HepG2 (cell line): ENCODE results near the gene SMG5. TPM values are rescaled to one million over a fixed set of nuclear protein-coding genes. Genes with fewer than 3 reads are reported as not detected.

Source experiments
- ATAC-seq: fragments of 200-7000 bp; cut with Tn5 transposase; 3 replicates; pipeline ENCODE4 v1.9.1; 2020; ENCODE audit warnings: mild to moderate bottlenecking, moderate library complexity
- BruUV-seq: library from RNA; stranded (reverse); fragments of 400-500 nt; replicated peaks from 2 replicates; lab custom pipeline; 2021; lab: Mats Ljungman, UMichigan
- CTCF ChIA-PET: fragments of 300-600 bp; formaldehyde crosslinking; extraction: SDS; loops from one replicate; lab custom pipeline; 2021; ENCODE audit warnings: low total read pairs, inconsistent platforms, low intra/inter-chr PET ratio; lab: Yijun Ruan, JAX
- POLR2A ChIA-PET: fragments of 350-600 bp; sonication (Branson Sonifier 250); formaldehyde crosslinking; loops from one replicate; lab custom pipeline; 2020; ENCODE audit warnings: antibody characterized with exemption, inconsistent platforms; lab: Yijun Ruan, JAX
- DNase-seq: peaks from one replicate; pipeline ENCODE4 v3.0.0-alpha.2; 2015; ENCODE audit warnings: low spot score
- FAIRE-seq: peaks from 3 replicates; lab custom pipeline; 2011; peaks lifted over from hg19 to GRCh38; lab: Jason Lieb, UNC
- H2AFZ ChIP-seq: one replicate; pipeline ENCODE4 v1.6.1; 2011; ENCODE audit warnings: low read length, inconsistent platforms
- H3K27ac ChIP-seq: fragments of 300-600 bp; 3 replicates; pipeline ENCODE4 v1.8.0; 2011; ENCODE audit warnings: mixed run types, mild to moderate bottlenecking, mixed read lengths, low read length, inconsistent platforms; ENCODE audit not compliant: insufficient read depth; ENCODE audit errors: extremely low read length
- H3K27me3 ChIP-seq, 2 experiments: fragments of 200-600 bp in 1 of 2; 2 replicates in 1 of 2; 3 replicates in 1 of 2; pipeline versions ENCODE4 v1.6.0 to v1.8.0; 2011; ENCODE audit warnings: low read length in 2 of 2, mild to moderate bottlenecking in 2 of 2, moderate library complexity in 2 of 2, inconsistent platforms in 1 of 2; ENCODE audit not compliant: insufficient read depth in 2 of 2, control insufficient read depth in 1 of 2
- H3K36me3 ChIP-seq, 2 experiments: fragments of 200-600 bp in 1 of 2; replicated peaks in 1 of 2; 2 replicates in 1 of 2; 3 replicates in 1 of 2; pipeline versions ENCODE4 v1.5.1 to v1.8.0; 2011; ENCODE audit warnings: low read length in 2 of 2, inconsistent platforms in 1 of 2; ENCODE audit not compliant: insufficient read depth in 2 of 2, control insufficient read depth in 1 of 2
- H3K4me1 ChIP-seq: 2 replicates; pipeline ENCODE4 v1.5.1; 2012; ENCODE audit warnings: low read length, inconsistent platforms; ENCODE audit not compliant: insufficient read depth
- H3K4me2 ChIP-seq: 2 replicates; pipeline ENCODE4 v1.6.0; 2011; ENCODE audit warnings: low read depth, low read length, inconsistent platforms
- H3K4me3 ChIP-seq, 3 experiments: fragments of 200-600 bp in 1 of 3; sonication (generic), shearing (Covaris generic) in 1 of 3; replicated peaks in 1 of 3; 2 replicates each; pipeline ENCODE4 v1.5.1; 2011 to 2016; ENCODE audit warnings: low read length in 3 of 3, inconsistent platforms in 2 of 3, low read depth in 2 of 3, mild to moderate bottlenecking in 2 of 3, control low read depth in 1 of 3, mixed read lengths in 1 of 3; ENCODE audit not compliant: insufficient read depth in 1 of 3
- H3K79me2 ChIP-seq: one replicate; pipeline ENCODE4 v1.6.1; 2011; ENCODE audit warnings: low read length, inconsistent platforms; ENCODE audit not compliant: insufficient read depth
- H3K9ac ChIP-seq: 2 replicates; pipeline ENCODE4 v1.6.0; 2011; ENCODE audit warnings: mild to moderate bottlenecking, low read depth, low read length, inconsistent platforms; ENCODE audit not compliant: insufficient read depth
- H3K9me3 ChIP-seq: 2 replicates; pipeline ENCODE4 v1.5.1; 2012; ENCODE audit warnings: mild to moderate bottlenecking, low read length
- H4K20me1 ChIP-seq: 2 replicates; pipeline ENCODE4 v1.6.0; 2011; ENCODE audit warnings: inconsistent platforms, mild to moderate bottlenecking, low read length, moderate library complexity; ENCODE audit not compliant: insufficient read depth
- MAFK ChIP-seq, 2 experiments: IDR thresholded peaks in 1 of 2; conservative IDR thresholded peaks in 1 of 2; 2 replicates each; pipeline ENCODE4 v1.6.1; 2011; ENCODE audit warnings: improper control_type of control experiment in 2 of 2, low read length in 2 of 2
- NFE2L2 ChIP-seq: fragments of 150-350 bp; IDR thresholded peaks from 2 replicates; pipeline ENCODE4 v1.6.1; 2014; ENCODE audit warnings: low read length
- TEAD3 ChIP-seq: optimal IDR thresholded peaks from 2 replicates; pipeline ENCODE3; 2016; ENCODE audit warnings: borderline replicate concordance
- ZFY ChIP-seq: sonication (generic); formaldehyde crosslinking; IDR thresholded peaks from 2 replicates; pipeline ENCODE4 v1.4.0; 2020; ENCODE audit warnings: missing genetic modification reagents
- ZNF10 ChIP-seq: sonication (generic); formaldehyde crosslinking; IDR thresholded peaks from 2 replicates; pipeline ENCODE4 v1.4.0; 2020; ENCODE audit warnings: mild to moderate bottlenecking, low read depth, missing genetic modification reagents, borderline replicate concordance
- WGBS: methylation state at CpG from one replicate; pipeline ENCODE4 v1.1.6; 2017; ENCODE audit warnings: low lambda C conversion rate; 5-methylcytosine and 5-hydroxymethylcytosine counted together
- in situ Hi-C: cut with HindIII; loops from 2 replicates; pipeline ENCODE4 v1.10.0; 2017; ENCODE audit warnings: low pct_unique_long_range_greater_than_20kb; ENCODE audit not compliant: extremely low pct_ligation_motif_present
- intact Hi-C: fragments of 100-400 bp; cut with micrococcal nuclease; formaldehyde crosslinking; loops from one replicate; pipeline ENCODE4 v1.10.0; 2022; ENCODE audit not compliant: unreplicated experiment
- polyA plus RNA-seq, 8 experiments: library from polyadenylated mRNA; depleted of rRNA in 3 of 8; stranded (reverse) in 7 of 8; unstranded in 1 of 8; fragments of >200 nt; fragmentation: Illumina TruSeq in 4 of 8; extraction: Trizol in 4 of 8; gene quantifications; 2 replicates each; pipeline versions ENCODE4 v1.2.1 to v1.2.3, GENCODE V29; 2011 to 2016; ENCODE audit warnings: low read depth in 4 of 8, missing spikeins in 1 of 8, mixed read lengths in 1 of 8; ENCODE audit not compliant: insufficient read depth in 1 of 8
- total RNA-seq, 5 experiments: library from RNA; depleted of rRNA; stranded (reverse); fragments of >200 nt; fragmentation: Illumina TruSeq; extraction: Trizol; gene quantifications; 2 replicates each; pipeline ENCODE4 v1.2.3, GENCODE V29; 2016; ENCODE audit warnings: low read depth in 1 of 5
- TF ChIP-seq, protein P1 (sequence below): sonication (generic); formaldehyde crosslinking; IDR thresholded peaks from 2 replicates; pipeline ENCODE4 v1.4.0; 2020; ENCODE audit warnings: missing genetic modification reagents, mild to moderate bottlenecking, borderline replicate concordance

SMG5 gene
- total and polyA plus RNA-seq, 2 of the 13 experiments (the other 11 are each of a cell fraction or from before 2014, with no cell fraction given) = 50.5 to 84.0 TPM

DNA sequence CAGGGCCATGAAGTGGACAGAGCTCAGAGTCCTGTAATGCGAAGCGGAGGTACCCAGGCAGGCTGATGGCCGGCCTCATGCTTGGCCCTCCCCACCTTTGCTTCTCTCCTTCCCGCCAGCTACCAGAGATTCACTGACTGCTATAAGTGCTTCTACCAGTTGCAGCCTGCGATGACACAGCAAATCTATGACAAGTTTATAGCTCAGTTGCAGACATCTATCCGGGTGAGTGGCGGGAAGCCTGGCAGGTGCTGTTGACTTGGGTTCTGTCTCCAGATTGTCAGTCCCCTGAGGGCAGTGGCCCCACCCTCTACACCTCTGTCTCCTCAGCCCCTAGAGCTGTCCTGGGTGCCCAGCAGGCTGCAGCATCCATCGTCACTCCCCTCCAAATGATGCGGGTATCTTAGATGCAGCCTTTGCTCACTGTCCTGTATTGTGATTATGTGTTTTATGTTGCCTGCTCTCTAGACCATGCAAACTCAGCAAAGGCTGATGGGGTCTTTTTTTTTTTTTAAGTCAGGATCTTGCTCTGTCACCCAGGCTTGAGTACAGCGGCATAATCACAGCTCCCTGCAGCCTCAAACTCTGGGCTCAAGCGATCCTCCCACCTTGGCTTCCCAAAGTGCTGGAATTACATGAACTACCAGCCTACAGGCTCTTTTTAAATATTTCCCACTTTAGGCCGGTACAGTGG is 50.3 kb downstream of the SMG5 start:
- Histone ChIP-seq H3K27me3 (no peaks in the 10 kb centered on the region), H4K20me1 (no peaks in the 10 kb centered on the region), H3K4me2 (no peak overlapping the region), H3K9ac (no peak overlapping the region), H2AFZ (no peak overlapping the region), H3K27ac (no peak overlapping the region), H3K36me3 (peaks cover 16 to 49% of the 10 kb centered on the region in 2 experiments), H3K79me2 (no peaks in the 10 kb centered on the region), H3K4me1 (no peaks in the 10 kb centered on the region), H3K9me3 (no peaks in the 10 kb centered on the region), H3K4me3 (no peak overlapping the region)
- TF ChIP-seq ZNF10 (CRISPR knock-in tag) = no peak
- no peak for TF ChIP-seq TEAD3
- TF ChIP-seq ZFY (CRISPR knock-in tag) = no peak
- TF ChIP-seq, protein P1, sequence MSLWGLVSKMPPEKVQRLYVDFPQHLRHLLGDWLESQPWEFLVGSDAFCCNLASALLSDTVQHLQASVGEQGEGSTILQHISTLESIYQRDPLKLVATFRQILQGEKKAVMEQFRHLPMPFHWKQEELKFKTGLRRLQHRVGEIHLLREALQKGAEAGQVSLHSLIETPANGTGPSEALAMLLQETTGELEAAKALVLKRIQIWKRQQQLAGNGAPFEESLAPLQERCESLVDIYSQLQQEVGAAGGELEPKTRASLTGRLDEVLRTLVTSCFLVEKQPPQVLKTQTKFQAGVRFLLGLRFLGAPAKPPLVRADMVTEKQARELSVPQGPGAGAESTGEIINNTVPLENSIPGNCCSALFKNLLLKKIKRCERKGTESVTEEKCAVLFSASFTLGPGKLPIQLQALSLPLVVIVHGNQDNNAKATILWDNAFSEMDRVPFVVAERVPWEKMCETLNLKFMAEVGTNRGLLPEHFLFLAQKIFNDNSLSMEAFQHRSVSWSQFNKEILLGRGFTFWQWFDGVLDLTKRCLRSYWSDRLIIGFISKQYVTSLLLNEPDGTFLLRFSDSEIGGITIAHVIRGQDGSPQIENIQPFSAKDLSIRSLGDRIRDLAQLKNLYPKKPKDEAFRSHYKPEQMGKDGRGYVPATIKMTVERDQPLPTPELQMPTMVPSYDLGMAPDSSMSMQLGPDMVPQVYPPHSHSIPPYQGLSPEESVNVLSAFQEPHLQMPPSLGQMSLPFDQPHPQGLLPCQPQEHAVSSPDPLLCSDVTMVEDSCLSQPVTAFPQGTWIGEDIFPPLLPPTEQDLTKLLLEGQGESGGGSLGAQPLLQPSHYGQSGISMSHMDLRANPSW (CRISPR knock-in tag) = no peak
- peak; percentile 17 to 38; a peak in 2 of 4 replicates for TF ChIP-seq MAFK (conservative IDR thresholded peaks at IDR 0.05 in 1 of 2, IDR thresholded peaks at IDR 0.05 in 1 of 2; ENCODE audit: low read length in 2 of 2)
- peak; percentile 40; the same call in 1 of the 2 replicates for TF ChIP-seq NFE2L2
- intact Hi-C loops (no loop called here), in situ Hi-C loops (no loop called here)
- DNase-seq = no peak
- ChIA-PET CTCF (no interaction called here), POLR2A (no interaction called here)
- ATAC-seq = no peak
- 98% methylated on average over 10 of the region's 12 CpGs for WGBS
- no peak for FAIRE-seq
- BruUV-seq = no TSS peak
